SK-N-MC (cell line): ENCODE measurements around the gene EZH1.

Experiments
- FOXP2 ChIP-seq: optimal IDR thresholded peaks from 2 replicates; pipeline ENCODE3; 2011; ENCODE audit warnings: mild to moderate bottlenecking, moderate library complexity; ENCODE audit not compliant: insufficient read depth; ENCODE audit errors: extremely low read length, control extremely low read depth
- POLR2AphosphoS5 ChIP-seq: IDR thresholded peaks from 2 replicates; pipeline ENCODE4 v1.6.1; 2012; ENCODE audit warnings: mild to moderate bottlenecking, low read depth, low read length, borderline replicate concordance

DNA sequence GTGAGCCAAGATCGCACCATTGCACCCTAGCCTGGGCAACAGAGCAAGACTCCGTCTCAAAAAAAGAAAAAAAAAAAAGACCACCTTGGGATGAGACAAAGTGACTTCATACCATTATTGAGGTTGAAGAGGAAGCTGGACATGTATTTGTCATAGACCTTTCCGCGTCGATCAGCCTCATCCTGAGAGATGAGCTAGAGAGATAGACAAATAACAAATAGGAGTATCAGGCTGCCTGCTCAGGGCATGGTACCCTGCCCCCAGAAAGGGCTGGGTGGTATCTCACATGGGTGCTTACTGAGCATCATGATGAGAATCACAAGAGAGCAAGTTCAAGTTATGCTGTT lies 40.4 kb downstream of the EZH1 start:
- TF ChIP-seq FOXP2 (no peak), POLR2AphosphoS5 (no peak)
